Measurements from ENCODE around the gene PIK3R6. TPM values are rescaled to one million over a fixed set of nuclear protein-coding genes. Genes with fewer than 3 reads are reported as not detected.

Gene PIK3R6
- total and polyA plus RNA-seq, 2 experiments from 2014 or later: 0.11 to 0.24 TPM

DNA sequence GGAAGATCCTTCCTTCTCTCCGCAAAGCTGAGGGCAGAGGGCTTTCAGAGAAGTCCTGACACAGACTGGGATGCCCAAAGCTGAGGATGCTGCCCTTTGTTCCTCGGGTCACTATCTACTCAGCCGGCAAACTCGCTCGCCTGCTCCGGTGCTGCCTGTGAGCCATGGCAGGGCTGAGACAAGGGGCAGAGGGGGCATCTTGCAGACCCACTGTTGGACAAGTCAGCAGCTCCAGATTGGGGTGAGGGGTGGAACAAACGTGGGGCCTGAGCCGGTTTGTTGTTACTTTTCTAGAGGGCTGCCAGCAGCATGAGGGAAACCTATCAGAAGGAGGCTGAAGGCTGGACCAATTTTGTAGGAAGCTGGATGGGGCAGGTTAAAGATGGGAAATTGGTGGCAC is 47.1 kb upstream of the PIK3R6 start (continued):
- TF ChIP-seq, protein P1, sequence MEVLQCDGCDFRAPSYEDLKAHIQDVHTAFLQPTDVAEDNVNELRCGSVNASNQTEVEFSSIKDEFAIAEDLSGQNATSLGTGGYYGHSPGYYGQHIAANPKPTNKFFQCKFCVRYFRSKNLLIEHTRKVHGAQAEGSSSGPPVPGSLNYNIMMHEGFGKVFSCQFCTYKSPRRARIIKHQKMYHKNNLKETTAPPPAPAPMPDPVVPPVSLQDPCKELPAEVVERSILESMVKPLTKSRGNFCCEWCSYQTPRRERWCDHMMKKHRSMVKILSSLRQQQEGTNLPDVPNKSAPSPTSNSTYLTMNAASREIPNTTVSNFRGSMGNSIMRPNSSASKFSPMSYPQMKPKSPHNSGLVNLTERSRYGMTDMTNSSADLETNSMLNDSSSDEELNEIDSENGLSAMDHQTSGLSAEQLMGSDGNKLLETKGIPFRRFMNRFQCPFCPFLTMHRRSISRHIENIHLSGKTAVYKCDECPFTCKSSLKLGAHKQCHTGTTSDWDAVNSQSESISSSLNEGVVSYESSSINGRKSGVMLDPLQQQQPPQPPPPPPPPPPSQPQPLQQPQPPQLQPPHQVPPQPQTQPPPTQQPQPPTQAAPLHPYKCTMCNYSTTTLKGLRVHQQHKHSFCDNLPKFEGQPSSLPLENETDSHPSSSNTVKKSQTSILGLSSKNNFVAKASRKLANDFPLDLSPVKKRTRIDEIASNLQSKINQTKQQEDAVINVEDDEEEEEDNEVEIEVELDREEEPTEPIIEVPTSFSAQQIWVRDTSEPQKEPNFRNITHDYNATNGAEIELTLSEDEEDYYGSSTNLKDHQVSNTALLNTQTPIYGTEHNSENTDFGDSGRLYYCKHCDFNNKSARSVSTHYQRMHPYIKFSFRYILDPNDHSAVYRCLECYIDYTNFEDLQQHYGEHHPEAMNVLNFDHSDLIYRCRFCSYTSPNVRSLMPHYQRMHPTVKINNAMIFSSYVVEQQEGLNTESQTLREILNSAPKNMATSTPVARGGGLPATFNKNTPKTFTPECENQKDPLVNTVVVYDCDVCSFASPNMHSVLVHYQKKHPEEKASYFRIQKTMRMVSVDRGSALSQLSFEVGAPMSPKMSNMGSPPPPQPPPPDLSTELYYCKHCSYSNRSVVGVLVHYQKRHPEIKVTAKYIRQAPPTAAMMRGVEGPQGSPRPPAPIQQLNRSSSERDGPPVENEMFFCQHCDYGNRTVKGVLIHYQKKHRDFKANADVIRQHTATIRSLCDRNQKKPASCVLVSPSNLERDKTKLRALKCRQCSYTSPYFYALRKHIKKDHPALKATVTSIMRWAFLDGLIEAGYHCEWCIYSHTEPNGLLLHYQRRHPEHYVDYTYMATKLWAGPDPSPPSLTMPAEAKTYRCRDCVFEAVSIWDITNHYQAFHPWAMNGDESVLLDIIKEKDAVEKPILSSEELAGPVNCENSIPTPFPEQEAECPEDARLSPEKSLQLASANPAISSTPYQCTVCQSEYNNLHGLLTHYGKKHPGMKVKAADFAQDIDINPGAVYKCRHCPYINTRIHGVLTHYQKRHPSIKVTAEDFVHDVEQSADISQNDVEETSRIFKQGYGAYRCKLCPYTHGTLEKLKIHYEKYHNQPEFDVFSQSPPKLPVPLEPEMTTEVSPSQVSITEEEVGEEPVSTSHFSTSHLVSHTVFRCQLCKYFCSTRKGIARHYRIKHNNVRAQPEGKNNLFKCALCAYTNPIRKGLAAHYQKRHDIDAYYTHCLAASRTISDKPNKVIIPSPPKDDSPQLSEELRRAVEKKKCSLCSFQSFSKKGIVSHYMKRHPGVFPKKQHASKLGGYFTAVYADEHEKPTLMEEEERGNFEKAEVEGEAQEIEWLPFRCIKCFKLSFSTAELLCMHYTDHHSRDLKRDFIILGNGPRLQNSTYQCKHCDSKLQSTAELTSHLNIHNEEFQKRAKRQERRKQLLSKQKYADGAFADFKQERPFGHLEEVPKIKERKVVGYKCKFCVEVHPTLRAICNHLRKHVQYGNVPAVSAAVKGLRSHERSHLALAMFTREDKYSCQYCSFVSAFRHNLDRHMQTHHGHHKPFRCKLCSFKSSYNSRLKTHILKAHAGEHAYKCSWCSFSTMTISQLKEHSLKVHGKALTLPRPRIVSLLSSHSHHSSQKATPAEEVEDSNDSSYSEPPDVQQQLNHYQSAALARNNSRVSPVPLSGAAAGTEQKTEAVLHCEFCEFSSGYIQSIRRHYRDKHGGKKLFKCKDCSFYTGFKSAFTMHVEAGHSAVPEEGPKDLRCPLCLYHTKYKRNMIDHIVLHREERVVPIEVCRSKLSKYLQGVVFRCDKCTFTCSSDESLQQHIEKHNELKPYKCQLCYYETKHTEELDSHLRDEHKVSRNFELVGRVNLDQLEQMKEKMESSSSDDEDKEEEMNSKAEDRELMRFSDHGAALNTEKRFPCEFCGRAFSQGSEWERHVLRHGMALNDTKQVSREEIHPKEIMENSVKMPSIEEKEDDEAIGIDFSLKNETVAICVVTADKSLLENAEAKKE (CRISPR knock-in tag; IDR thresholded peaks at IDR 0.05): no peak

DNA sequence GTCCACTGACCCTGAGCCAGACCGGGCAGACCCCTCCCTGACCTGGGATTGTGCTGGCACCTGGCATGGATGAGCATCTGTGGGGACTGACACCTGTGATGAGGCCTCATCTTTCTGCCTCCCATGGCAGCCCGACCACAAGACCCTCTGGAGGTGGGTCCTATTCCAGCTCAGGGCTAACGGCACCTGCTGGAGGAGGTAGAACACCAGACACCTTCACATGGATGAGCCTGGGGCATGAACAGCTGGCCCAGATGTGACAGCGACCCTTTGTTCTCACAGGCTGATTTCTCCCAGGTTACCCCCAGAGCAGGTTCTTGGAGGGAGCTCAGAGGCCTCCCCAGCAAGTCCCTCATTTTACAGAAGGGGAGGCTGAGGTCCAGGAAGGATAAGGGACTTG is 46.4 kb upstream of the PIK3R6 start:
- Histone ChIP-seq H3K27me3 (ENCODE audit: insufficient read depth) (no peaks in the 10 kb centered on the region), H3K9me2 (ENCODE audit: insufficient read depth) (peaks cover 4% of the 10 kb centered on the region; the same call in 1 of the 2 replicates), H3K27ac (ENCODE audit: low read depth) (no peak overlapping the region), H4K20me1 (replicated peaks; ENCODE audit: insufficient read depth) (no peaks in the 10 kb centered on the region), H3K36me3 (ENCODE audit: insufficient read depth) (no peaks in the 10 kb centered on the region), H3K4me3 (no peak overlapping the region), H3K4me1 (ENCODE audit: insufficient read depth) (no peaks in the 10 kb centered on the region), H2AFZ (no peak overlapping the region), H3K4me2 (no peak overlapping the region), H3F3A (replicated peaks; ENCODE audit: low read depth) (no peaks in the 10 kb centered on the region), H3K79me2 (replicated peaks; ENCODE audit: insufficient read depth) (no peaks in the 10 kb centered on the region)
- no peak for ATAC-seq
- no peak overlapping the region for H3K4me3 Mint-ChIP-seq
- no peak for DNase-seq (ENCODE audit: low spot score)
- H3K4me1 Mint-ChIP-seq: no peaks in the 10 kb centered on the region
- no peak overlapping the region for H3K27ac Mint-ChIP-seq
- H3K36me3 Mint-ChIP-seq (ENCODE audit: low read depth): peaks cover 9% of the 10 kb centered on the region
- peaks cover 12% of the 10 kb centered on the region for H3K27me3 Mint-ChIP-seq (ENCODE audit: insufficient read depth, low read depth, poor library complexity)
- peaks cover 13% of the 10 kb centered on the region for H3K9me3 Mint-ChIP-seq
- TF ChIP-seq, protein P2, sequence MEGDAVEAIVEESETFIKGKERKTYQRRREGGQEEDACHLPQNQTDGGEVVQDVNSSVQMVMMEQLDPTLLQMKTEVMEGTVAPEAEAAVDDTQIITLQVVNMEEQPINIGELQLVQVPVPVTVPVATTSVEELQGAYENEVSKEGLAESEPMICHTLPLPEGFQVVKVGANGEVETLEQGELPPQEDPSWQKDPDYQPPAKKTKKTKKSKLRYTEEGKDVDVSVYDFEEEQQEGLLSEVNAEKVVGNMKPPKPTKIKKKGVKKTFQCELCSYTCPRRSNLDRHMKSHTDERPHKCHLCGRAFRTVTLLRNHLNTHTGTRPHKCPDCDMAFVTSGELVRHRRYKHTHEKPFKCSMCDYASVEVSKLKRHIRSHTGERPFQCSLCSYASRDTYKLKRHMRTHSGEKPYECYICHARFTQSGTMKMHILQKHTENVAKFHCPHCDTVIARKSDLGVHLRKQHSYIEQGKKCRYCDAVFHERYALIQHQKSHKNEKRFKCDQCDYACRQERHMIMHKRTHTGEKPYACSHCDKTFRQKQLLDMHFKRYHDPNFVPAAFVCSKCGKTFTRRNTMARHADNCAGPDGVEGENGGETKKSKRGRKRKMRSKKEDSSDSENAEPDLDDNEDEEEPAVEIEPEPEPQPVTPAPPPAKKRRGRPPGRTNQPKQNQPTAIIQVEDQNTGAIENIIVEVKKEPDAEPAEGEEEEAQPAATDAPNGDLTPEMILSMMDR (conservative IDR thresholded peaks at IDR 0.05; ENCODE audit: low read depth in 2 of 2): no peak
- TF ChIP-seq CREB1 (CRISPR knock-in tag; IDR thresholded peaks at IDR 0.05; ENCODE audit: low read depth) (no peak), ZNF331 (CRISPR knock-in tag; IDR thresholded peaks at IDR 0.05; ENCODE audit: low read depth) (no peak), STAT1 (IDR thresholded peaks at IDR 0.05; ENCODE audit: unreplicated experiment) (no peak), JUNB (IDR thresholded peaks at IDR 0.05; ENCODE audit: unreplicated experiment) (no peak), EZH2 (IDR thresholded peaks at IDR 0.05; ENCODE audit: low read depth, unreplicated experiment) (no peak), ZNF114 (CRISPR knock-in tag; IDR thresholded peaks at IDR 0.05) (no peak), NANOG (IDR thresholded peaks at IDR 0.05; ENCODE audit: borderline replicate concordance) (no peak), POLR2AphosphoS5 (IDR thresholded peaks at IDR 0.05; ENCODE audit: low read depth) (no peak), EZH2phosphoT487 (IDR thresholded peaks at IDR 0.05; ENCODE audit: unreplicated experiment) (no peak)
- TF ChIP-seq, protein P3, sequence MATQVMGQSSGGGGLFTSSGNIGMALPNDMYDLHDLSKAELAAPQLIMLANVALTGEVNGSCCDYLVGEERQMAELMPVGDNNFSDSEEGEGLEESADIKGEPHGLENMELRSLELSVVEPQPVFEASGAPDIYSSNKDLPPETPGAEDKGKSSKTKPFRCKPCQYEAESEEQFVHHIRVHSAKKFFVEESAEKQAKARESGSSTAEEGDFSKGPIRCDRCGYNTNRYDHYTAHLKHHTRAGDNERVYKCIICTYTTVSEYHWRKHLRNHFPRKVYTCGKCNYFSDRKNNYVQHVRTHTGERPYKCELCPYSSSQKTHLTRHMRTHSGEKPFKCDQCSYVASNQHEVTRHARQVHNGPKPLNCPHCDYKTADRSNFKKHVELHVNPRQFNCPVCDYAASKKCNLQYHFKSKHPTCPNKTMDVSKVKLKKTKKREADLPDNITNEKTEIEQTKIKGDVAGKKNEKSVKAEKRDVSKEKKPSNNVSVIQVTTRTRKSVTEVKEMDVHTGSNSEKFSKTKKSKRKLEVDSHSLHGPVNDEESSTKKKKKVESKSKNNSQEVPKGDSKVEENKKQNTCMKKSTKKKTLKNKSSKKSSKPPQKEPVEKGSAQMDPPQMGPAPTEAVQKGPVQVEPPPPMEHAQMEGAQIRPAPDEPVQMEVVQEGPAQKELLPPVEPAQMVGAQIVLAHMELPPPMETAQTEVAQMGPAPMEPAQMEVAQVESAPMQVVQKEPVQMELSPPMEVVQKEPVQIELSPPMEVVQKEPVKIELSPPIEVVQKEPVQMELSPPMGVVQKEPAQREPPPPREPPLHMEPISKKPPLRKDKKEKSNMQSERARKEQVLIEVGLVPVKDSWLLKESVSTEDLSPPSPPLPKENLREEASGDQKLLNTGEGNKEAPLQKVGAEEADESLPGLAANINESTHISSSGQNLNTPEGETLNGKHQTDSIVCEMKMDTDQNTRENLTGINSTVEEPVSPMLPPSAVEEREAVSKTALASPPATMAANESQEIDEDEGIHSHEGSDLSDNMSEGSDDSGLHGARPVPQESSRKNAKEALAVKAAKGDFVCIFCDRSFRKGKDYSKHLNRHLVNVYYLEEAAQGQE (IDR thresholded peaks at IDR 0.05; ENCODE audit: unreplicated experiment): no peak
- TF ChIP-seq, protein P4, sequence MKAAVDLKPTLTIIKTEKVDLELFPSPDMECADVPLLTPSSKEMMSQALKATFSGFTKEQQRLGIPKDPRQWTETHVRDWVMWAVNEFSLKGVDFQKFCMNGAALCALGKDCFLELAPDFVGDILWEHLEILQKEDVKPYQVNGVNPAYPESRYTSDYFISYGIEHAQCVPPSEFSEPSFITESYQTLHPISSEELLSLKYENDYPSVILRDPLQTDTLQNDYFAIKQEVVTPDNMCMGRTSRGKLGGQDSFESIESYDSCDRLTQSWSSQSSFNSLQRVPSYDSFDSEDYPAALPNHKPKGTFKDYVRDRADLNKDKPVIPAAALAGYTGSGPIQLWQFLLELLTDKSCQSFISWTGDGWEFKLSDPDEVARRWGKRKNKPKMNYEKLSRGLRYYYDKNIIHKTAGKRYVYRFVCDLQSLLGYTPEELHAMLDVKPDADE (IDR thresholded peaks at IDR 0.05): no peak
